Measurements from ENCODE around the gene PIP5K1A. TPM values are rescaled to one million over a fixed set of nuclear protein-coding genes. Genes with fewer than 3 reads are reported as not detected.

Gene PIP5K1A
- total RNA-seq, 2 donors from 2014 or later = 93.8 to 116 TPM

DNA sequence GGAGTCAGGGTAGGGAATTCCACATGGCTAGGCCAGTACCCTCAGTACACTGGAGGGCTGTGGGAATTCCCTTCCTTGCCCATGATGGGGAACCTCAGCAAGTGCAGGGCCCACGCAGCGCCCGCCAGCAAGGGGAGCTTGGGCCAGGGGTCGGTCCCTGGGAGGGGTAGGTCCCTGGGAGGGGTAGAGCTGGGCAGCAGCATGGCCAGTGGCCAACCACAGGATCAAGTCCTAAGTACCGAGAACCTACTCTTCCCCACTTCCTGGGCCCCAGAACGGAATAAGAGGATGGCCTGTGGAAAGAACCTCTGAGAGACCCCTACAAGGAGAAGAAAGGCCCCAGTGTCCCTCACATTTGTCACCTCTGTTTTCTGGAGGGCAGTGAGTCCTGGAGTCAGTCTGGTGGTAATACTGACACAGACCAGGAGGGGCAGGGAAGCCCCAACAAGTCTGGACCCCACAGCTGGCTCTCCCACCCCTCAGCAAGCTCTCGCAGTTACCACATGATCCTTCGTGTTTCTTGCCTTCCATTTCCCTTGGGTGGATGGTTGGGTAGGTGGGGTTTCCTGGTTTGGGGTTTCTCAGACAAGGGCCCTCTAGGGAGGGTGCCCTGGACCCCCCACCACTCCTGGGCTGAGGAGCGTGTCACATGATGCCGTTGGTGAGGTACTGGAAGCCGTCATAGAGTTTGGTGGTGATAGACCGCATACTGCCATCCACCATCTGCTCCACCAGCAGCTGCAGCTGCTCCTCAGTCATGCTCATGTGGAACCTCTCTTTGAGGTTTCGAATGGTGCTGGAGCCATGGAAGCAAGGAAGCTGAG, 94.1 kb downstream of the PIP5K1A start:
- Mint-ChIP-seq H3K4me1 (ENCODE audit: low read depth in 2 of 2) (peaks cover 29 to 38% of the 10 kb centered on the region in 2 donors), H3K27ac (peak overlapping the region; percentile 64 to 87), H3K4me3 (no peak overlapping the region), H3K36me3 (peaks cover 7% of the 10 kb centered on the region), H3K27me3 (no peaks in the 10 kb centered on the region), H3K9me3 (no peaks in the 10 kb centered on the region)
- ATAC-seq = peak in 1 of 2 donors; percentile 50
- peak; percentile 44 for DNase-seq (ENCODE audit: low spot score)

DNA sequence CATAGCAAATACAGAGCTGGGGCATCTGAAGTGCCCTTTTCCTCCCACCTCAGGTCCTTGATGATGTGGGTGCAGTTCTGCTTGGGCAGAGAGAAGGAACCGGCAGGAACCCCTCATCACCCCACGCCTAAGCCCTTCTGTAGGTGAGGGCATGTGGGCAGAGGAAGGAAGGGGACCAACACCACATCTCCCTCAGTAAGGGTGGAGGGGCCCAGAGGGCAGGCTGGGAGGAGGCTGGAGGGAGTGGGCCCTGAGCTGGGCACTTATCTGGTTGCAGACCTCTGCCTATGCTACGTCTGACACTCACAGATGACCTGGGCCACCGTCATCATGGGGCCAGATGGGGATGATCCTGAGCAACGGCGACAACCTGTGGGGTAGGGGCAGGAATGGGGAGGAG, 94.7 kb downstream of the PIP5K1A start:
- no peaks in the 10 kb centered on the region for H3K27me3 Mint-ChIP-seq
- ATAC-seq = no peak

DNA sequence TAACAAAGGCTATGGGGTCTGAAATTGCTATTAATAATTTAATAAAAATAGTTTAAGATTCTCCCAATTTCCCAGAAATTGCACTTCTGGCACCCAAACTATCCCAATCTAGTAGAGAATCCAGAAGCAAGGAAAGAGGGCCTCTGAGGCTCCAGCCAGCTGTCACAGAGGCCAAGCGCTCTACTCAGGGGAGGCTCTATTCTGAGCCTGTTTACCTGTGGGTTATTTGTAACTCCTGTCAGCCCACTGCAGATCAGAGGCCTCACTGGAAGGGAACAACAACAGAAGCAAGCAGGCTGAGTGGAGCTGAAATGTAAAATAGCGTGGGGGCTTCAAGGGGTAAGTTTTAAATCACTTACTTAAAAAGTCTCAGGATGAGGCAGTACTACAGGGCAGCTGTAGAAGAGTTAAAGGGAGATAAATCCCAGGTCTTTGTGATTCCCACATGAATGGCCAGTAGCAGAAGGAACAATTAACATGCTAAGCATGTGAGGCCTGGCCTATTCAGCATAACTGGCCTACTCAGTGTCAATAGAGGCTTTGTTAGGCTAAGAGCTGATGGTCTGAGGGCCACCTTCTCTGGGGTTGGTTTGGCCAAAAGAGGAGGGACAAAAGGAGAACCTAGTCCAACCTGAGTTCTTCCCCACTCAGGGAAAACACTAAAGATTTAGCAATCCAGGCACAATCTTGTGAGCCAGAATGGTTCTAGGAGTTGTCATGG, 96.5 kb downstream of the PIP5K1A start:
- peak overlapping the region; percentile 64 to 87 for H3K27ac Mint-ChIP-seq
- H3K36me3 Mint-ChIP-seq = peaks cover 18% of the 10 kb centered on the region
- H3K4me3 Mint-ChIP-seq = no peak overlapping the region
- peaks cover 15 to 27% of the 10 kb centered on the region in 2 donors for H3K4me1 Mint-ChIP-seq (ENCODE audit: low read depth in 2 of 2)
- ATAC-seq (no peak), DNase-seq (ENCODE audit: low spot score) (peak; percentile 50)
- no peaks in the 10 kb centered on the region for H3K27me3 Mint-ChIP-seq
- no peaks in the 10 kb centered on the region for H3K9me3 Mint-ChIP-seq

More for the DNA sequence above, 94.7 kb downstream of the PIP5K1A start:
- Mint-ChIP-seq H3K36me3 (peaks cover 7% of the 10 kb centered on the region), H3K27ac (peak overlapping the region; percentile 64 to 87), H3K4me1 (ENCODE audit: low read depth in 2 of 2) (peaks cover 29 to 38% of the 10 kb centered on the region in 2 donors), H3K9me3 (no peaks in the 10 kb centered on the region), H3K4me3 (no peak overlapping the region)
- DNase-seq (ENCODE audit: low spot score) = peak; percentile 46

Other genes with a start within 250 kb of the PIP5K1A start
- gene CERS2, start 223.7 kb upstream of the PIP5K1A start, total RNA-seq = 100 to 1,000 TPM; 170 to 211 TPM
- not detected for gene ANXA9, start 216.3 kb upstream of the PIP5K1A start, total RNA-seq
- 10 to 100 TPM; 17.1 to 39.0 TPM for gene MINDY1, start 191.7 kb upstream of the PIP5K1A start, total RNA-seq
- gene PRUNE1, start 190.1 kb upstream of the PIP5K1A start, total RNA-seq = 10 to 100 TPM; 12.7 to 13.1 TPM
- gene BNIPL, start 162.0 kb upstream of the PIP5K1A start, total RNA-seq = 1 to 10 TPM; 1.4 to 3.8 TPM
- gene C1orf56, start 150.8 kb upstream of the PIP5K1A start, total RNA-seq = 1 to 10 TPM in 1 of 2 donors, under 1 TPM in 1; 0.95 to 1.1 TPM
- gene CDC42SE1, start 138.9 kb upstream of the PIP5K1A start, total RNA-seq = 100 to 1,000 TPM; 213 to 481 TPM
- 1 to 10 TPM; 4.5 to 8.5 TPM for gene MLLT11, start 138.2 kb upstream of the PIP5K1A start, total RNA-seq
- gene GABPB2, start 127.8 kb upstream of the PIP5K1A start, total RNA-seq = 10 to 100 TPM; 22.2 to 23.8 TPM
- gene SEMA6C, start 51.9 kb upstream of the PIP5K1A start, total RNA-seq = 1 to 10 TPM in 1 of 2 donors, under 1 TPM in 1; 0.90 to 2.9 TPM
- 10 to 100 TPM; 10.2 to 16.8 TPM for gene TNFAIP8L2, start 41.9 kb upstream of the PIP5K1A start, total RNA-seq
- gene LYSMD1, start 32.6 kb upstream of the PIP5K1A start, total RNA-seq = 1 to 10 TPM; 5.0 to 6.3 TPM
- gene SCNM1, start 32.4 kb upstream of the PIP5K1A start, total RNA-seq = 10 to 100 TPM; 55.2 to 63.2 TPM
- gene TMOD4, start 22.6 kb upstream of the PIP5K1A start, total RNA-seq = 1 to 10 TPM; 1.2 to 5.3 TPM
- gene VPS72, start 8.4 kb upstream of the PIP5K1A start, total RNA-seq = 10 to 100 TPM; 33.1 to 74.4 TPM
- gene PSMD4, start 56.2 kb downstream of the PIP5K1A start, total RNA-seq = 100 to 1,000 TPM; 193 to 235 TPM
- gene ZNF687, start 83.7 kb downstream of the PIP5K1A start, total RNA-seq = 10 to 100 TPM; 29.1 to 31.2 TPM
- gene PI4KB, start 128.9 kb downstream of the PIP5K1A start, total RNA-seq = 10 to 100 TPM; 69.9 to 82.3 TPM
- gene RFX5, start 148.7 kb downstream of the PIP5K1A start, total RNA-seq = 10 to 100 TPM; 40.3 to 95.4 TPM
- not detected for gene SELENBP1, start 174.2 kb downstream of the PIP5K1A start, total RNA-seq
- 100 to 1,000 TPM; 375 to 427 TPM for gene PSMB4, start 201.0 kb downstream of the PIP5K1A start, total RNA-seq